A549 (cell line): ENCODE measurements around the gene RAP1GAP2.

ENCODE experiments used
- BHLHE40 ChIP-seq: IDR thresholded peaks from 2 replicates; pipeline ENCODE4 v1.6.1; 2012; ENCODE audit warnings: low read depth, low read length, inconsistent platforms
- GATA3 ChIP-seq: IDR thresholded peaks from 2 replicates; pipeline ENCODE4 v1.6.1; 2012; ENCODE audit warnings: borderline replicate concordance
- RFX5 ChIP-seq: fragments of 450-650 bp; IDR thresholded peaks from 2 replicates; pipeline ENCODE4 v1.7.1; 2014; ENCODE audit warnings: antibody characterized with exemption, mild to moderate bottlenecking, moderate library complexity
- TF ChIP-seq, protein P1 (sequence below): fragments of >200 bp; sonication (Bioruptor Twin); formaldehyde crosslinking; IDR thresholded peaks from 3 replicates; pipeline ENCODE4 v1.5.1; 2016

DNA sequence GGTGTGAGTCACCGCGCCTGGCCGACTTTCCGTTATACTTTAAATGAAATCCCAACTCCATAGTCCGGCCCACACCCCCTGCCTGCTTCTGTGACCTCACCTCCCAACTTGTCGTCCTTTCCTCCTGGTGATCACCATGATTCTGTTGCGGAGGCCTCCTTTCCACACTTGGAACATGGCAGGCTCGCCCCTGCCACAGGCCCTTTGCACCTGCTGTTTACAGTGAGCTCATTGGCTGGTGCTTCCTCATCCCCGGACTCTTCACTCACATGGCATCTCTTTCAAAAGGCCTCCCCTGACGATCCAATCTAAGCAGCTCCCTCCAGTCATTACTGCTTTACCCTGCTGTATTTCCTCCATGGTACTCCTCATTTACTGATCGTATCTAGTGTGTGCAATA, 64.6 kb downstream of the RAP1GAP2 start:
- TF ChIP-seq RFX5 (no peak), BHLHE40 (no peak), GATA3 (no peak)
- TF ChIP-seq, protein P1, sequence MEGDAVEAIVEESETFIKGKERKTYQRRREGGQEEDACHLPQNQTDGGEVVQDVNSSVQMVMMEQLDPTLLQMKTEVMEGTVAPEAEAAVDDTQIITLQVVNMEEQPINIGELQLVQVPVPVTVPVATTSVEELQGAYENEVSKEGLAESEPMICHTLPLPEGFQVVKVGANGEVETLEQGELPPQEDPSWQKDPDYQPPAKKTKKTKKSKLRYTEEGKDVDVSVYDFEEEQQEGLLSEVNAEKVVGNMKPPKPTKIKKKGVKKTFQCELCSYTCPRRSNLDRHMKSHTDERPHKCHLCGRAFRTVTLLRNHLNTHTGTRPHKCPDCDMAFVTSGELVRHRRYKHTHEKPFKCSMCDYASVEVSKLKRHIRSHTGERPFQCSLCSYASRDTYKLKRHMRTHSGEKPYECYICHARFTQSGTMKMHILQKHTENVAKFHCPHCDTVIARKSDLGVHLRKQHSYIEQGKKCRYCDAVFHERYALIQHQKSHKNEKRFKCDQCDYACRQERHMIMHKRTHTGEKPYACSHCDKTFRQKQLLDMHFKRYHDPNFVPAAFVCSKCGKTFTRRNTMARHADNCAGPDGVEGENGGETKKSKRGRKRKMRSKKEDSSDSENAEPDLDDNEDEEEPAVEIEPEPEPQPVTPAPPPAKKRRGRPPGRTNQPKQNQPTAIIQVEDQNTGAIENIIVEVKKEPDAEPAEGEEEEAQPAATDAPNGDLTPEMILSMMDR, result no peak
